Activated naive CD8-positive, alpha-beta T cell treated with anti-CD3 and anti-CD28 coated beads, Interleukin-2, amount 50 U/mL, for 16 hours (primary cell): ENCODE data around the gene FAIM2.

Experiments
- DNase-seq: peaks from one replicate; pipeline ENCODE4 v3.0.0-alpha.2; 2020; ENCODE audit warnings: low read depth, low spot score

FAIM2 gene

GRCh38 chr12:49894751-49895148, 8.9 kb downstream of the FAIM2 start:
- DNase-seq = no peak

- DNase-seq = no peak
Measured at GRCh38 chr12:49893753-49894750, 9.6 kb downstream of the FAIM2 start.

- no peak for DNase-seq
Measured at GRCh38 chr12:49892732-49893317, 10.9 kb downstream of the FAIM2 start.

GRCh38 chr12:49892084-49892731, 11.5 kb downstream of the FAIM2 start:
- no peak for DNase-seq

- DNase-seq = no peak
Measured at GRCh38 chr12:49891476-49891875, 12.2 kb downstream of the FAIM2 start.

- DNase-seq = no peak
Measured at GRCh38 chr12:49891012-49891411, 12.7 kb downstream of the FAIM2 start.

GRCh38 chr12:49890096-49890461, 13.6 kb downstream of the FAIM2 start:
- no peak for DNase-seq

GRCh38 chr12:49889361-49890095, 14.2 kb downstream of the FAIM2 start:
- no peak for DNase-seq

GRCh38 chr12:49888461-49889151, 15.1 kb downstream of the FAIM2 start:
- no peak for DNase-seq

- no peak for DNase-seq
Measured at GRCh38 chr12:49887536-49888401, 15.9 kb downstream of the FAIM2 start.

- DNase-seq = no peak
Measured at GRCh38 chr12:49887091-49887490, 16.6 kb downstream of the FAIM2 start.

- no peak for DNase-seq
Measured at GRCh38 chr12:49885663-49886461, 17.8 kb downstream of the FAIM2 start.

GRCh38 chr12:49885118-49885517, 18.6 kb downstream of the FAIM2 start:
- no peak for DNase-seq

GRCh38 chr12:49882851-49883464, 20.7 kb downstream of the FAIM2 start:
- DNase-seq = no peak

GRCh38 chr12:49882248-49882850, 21.4 kb downstream of the FAIM2 start:
- no peak for DNase-seq

- DNase-seq = no peak
Measured at GRCh38 chr12:49881415-49882247, 22.1 kb downstream of the FAIM2 start.

- no peak for DNase-seq
Measured at GRCh38 chr12:49880756-49881414, 22.8 kb downstream of the FAIM2 start.
